ENCODE data around the gene FLT3. TPM values are rescaled to one million over a fixed set of nuclear protein-coding genes. Genes with fewer than 3 reads are reported as not detected.

Gene FLT3
- total and polyA plus RNA-seq, 9 of the 15 experiments (the other 6 are each of a cell fraction or from before 2014, with no cell fraction given): not detected

DNA sequence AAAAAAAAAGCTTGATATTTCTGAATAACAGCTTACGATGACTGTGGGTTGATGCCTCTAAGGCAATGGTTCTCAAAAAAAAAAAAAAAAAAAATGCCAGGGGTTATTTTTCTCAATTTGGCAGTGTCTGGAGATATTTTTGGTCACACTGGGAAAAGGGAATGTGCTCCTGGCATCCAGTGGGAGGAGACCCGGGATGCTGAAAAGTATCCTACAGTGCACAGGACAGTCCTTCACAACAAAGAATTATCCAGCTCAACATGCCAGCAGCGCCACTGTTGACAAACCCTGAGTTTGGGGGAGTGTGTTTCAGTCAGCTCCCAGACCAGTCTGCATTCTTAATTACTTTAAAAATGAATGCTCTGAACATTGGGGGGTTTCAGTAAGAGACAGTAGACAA is 54.5 kb downstream of the FLT3 start:
- Histone ChIP-seq H3K4me1 (replicated peaks in 1 of 2; ENCODE audit: control insufficient read depth in 2 of 2, insufficient read depth in 2 of 2, low read length in 2 of 2) (no peaks in the 10 kb centered on the region), H2AFZ (ENCODE audit: low read depth, low read length) (no peak overlapping the region), H3K79me2 (ENCODE audit: control insufficient read depth, insufficient read depth, low read length) (no peaks in the 10 kb centered on the region), H3K27me3 (ENCODE audit: control insufficient read depth in 2 of 2, insufficient read depth in 2 of 2, low read length in 2 of 2) (peaks cover 4 to 5% of the 10 kb centered on the region in 2 experiments; a peak in 2 of 5 replicates), H3K4me2 (ENCODE audit: insufficient read depth, low read length) (no peak overlapping the region), H3K9ac (ENCODE audit: insufficient read depth in 1 of 2, low read depth in 2 of 2, low read length in 2 of 2) (no peak overlapping the region), H3K9me1 (ENCODE audit: control insufficient read depth, insufficient read depth, low read length) (no peaks in the 10 kb centered on the region), H3K9me3 (replicated peaks; ENCODE audit: control insufficient read depth, insufficient read depth, low read depth, low read length) (no peaks in the 10 kb centered on the region), H3K27ac (ENCODE audit: extremely low read depth, low read depth, low read length) (no peak overlapping the region), H4K20me1 (replicated peaks; ENCODE audit: control insufficient read depth, insufficient read depth, low read length) (no peaks in the 10 kb centered on the region), H3K4me3 (no peak overlapping the region), H3K36me3 (ENCODE audit: control insufficient read depth, insufficient read depth, low read length) (no peaks in the 10 kb centered on the region)
- TF ChIP-seq ZFP91 (CRISPR knock-in tag; IDR thresholded peaks at IDR 0.05) (no peak), ZNF592 (IDR thresholded peaks at IDR 0.05) (no peak), COPS2 (conservative IDR thresholded peaks at IDR 0.05) (no peak), ZBTB1 (CRISPR knock-in tag; IDR thresholded peaks at IDR 0.05; ENCODE audit: borderline replicate concordance, low read depth) (no peak), ZNF134 (CRISPR knock-in tag; conservative IDR thresholded peaks at IDR 0.05) (no peak), MCM7 (IDR thresholded peaks at IDR 0.05) (no peak)
- no peak for ATAC-seq
- intact Hi-C loops (cut with micrococcal nuclease) (no loop called here), in situ Hi-C loops (cut with MboI) (no loop called here)
- no peak for FAIRE-seq
- ChIA-PET POLR2A (no interaction called here), CTCF (ENCODE audit: low intra/inter-chr PET ratio) (no interaction called here)
- BruUV-seq (replicated peaks): no TSS peak
- DNase-seq (ENCODE audit: extremely low read depth in 1 of 4, low spot score in 3 of 4): no peak
- 4% methylated on average over 3 of the region's 3 CpGs for WGBS (ENCODE audit: insufficient coverage, low coverage, missing lambda C conversion rate)

All from K562 (cell line).